LNCAP (cell line): ENCODE results near the gene RRP1B.
A peak's percentile ranks its signal among the peaks of the same experiment; 100 is the strongest.

Source experiments
- TF ChIP-seq, protein P1 (sequence below): fragments of 450-650 bp; IDR thresholded peaks from 2 replicates; pipeline ENCODE4 v1.5.1; 2017; ENCODE audit warnings: mild to moderate bottlenecking

RRP1B gene, protein sequence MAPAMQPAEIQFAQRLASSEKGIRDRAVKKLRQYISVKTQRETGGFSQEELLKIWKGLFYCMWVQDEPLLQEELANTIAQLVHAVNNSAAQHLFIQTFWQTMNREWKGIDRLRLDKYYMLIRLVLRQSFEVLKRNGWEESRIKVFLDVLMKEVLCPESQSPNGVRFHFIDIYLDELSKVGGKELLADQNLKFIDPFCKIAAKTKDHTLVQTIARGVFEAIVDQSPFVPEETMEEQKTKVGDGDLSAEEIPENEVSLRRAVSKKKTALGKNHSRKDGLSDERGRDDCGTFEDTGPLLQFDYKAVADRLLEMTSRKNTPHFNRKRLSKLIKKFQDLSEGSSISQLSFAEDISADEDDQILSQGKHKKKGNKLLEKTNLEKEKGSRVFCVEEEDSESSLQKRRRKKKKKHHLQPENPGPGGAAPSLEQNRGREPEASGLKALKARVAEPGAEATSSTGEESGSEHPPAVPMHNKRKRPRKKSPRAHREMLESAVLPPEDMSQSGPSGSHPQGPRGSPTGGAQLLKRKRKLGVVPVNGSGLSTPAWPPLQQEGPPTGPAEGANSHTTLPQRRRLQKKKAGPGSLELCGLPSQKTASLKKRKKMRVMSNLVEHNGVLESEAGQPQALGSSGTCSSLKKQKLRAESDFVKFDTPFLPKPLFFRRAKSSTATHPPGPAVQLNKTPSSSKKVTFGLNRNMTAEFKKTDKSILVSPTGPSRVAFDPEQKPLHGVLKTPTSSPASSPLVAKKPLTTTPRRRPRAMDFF

DNA sequence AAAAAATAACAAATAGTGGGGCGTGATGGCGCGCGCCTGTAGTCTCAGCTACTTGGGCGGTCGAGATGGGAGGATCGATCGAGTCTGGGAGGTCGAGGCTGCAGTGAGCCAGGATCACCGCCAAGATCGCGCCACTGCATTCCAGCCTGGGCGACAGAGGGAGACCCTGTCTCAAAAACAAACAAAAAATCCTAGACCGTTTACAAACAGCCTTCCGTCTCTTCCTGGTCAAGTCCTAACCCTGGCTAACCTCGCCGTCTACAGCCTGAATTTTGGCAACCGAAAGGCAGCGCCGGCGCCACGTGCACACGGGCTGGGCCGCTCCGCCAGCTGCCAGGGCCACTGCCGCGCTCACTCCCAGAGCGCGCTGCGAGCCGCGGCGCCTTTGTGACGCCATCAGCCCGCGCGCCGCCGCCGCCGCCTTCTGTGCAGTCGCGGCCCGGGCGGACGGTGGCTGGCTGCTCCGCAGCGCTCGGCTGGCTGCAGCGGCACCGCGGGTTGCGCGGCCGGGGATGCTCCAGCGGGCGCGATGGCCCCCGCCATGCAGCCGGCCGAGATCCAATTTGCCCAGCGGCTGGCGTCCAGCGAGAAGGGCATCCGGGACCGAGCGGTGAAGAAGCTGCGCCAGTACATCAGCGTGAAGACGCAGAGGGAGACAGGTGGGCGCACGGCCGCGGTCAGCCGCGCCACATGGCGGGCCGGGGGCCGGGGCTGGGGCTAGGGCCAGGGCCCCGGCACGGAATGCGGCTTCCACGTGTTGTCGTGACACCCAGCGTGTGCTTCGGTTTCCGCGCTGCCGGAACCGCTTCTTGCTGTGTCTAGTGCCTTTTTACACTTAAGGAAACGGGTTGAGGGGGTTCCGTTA, at the start of gene RRP1B, which contains the start of gene HSF2BP:
Gene RRP1B (plus strand): TSS at position 425 of the 865 bp plus-strand sequence. CDS start 105 bp downstream, at position 530.
Gene HSF2BP (minus strand): TSS at position 353 of the 865 bp plus-strand sequence. CDS start 1,392 bp downstream, outside the sequence.
- TF ChIP-seq, protein P1, sequence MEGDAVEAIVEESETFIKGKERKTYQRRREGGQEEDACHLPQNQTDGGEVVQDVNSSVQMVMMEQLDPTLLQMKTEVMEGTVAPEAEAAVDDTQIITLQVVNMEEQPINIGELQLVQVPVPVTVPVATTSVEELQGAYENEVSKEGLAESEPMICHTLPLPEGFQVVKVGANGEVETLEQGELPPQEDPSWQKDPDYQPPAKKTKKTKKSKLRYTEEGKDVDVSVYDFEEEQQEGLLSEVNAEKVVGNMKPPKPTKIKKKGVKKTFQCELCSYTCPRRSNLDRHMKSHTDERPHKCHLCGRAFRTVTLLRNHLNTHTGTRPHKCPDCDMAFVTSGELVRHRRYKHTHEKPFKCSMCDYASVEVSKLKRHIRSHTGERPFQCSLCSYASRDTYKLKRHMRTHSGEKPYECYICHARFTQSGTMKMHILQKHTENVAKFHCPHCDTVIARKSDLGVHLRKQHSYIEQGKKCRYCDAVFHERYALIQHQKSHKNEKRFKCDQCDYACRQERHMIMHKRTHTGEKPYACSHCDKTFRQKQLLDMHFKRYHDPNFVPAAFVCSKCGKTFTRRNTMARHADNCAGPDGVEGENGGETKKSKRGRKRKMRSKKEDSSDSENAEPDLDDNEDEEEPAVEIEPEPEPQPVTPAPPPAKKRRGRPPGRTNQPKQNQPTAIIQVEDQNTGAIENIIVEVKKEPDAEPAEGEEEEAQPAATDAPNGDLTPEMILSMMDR = no peak

DNA sequence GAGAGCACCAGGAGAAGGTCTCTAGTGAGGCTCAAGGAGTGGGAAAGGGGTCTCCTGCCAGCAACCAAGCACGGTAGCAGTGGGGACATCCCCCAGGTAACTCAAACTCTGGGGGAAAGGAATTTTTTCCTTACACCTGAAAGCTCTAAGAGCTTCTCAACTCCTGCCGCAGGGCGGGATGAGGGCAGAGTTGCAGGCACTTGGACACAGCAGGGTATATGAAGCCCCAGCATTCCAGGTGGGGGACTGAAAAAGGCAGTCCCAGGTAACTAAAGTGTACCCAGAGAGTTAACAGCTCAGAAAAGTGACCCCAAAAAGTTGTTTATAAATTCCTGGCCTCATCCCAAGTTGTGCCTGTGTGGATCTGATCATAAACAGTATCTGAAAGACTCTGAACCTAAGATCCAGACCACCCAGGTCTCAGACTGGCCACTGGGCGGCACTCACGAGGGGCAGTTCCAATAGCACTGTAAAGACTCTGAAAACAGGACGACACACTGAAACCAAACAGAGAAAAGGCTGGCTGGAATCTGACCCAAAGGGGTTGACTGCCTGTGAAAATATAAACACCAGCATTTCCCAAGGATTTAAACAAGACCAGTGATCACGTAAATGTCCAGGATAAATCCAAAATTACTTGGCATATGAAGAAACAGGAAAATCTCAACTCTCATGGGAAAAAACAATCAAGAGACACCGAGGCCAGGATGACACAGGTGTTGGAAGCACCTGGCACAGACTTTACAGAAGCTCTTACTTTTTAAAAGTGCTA, 47.6 kb upstream of the RRP1B start:
- TF ChIP-seq, protein P1 = peak; percentile 70

DNA sequence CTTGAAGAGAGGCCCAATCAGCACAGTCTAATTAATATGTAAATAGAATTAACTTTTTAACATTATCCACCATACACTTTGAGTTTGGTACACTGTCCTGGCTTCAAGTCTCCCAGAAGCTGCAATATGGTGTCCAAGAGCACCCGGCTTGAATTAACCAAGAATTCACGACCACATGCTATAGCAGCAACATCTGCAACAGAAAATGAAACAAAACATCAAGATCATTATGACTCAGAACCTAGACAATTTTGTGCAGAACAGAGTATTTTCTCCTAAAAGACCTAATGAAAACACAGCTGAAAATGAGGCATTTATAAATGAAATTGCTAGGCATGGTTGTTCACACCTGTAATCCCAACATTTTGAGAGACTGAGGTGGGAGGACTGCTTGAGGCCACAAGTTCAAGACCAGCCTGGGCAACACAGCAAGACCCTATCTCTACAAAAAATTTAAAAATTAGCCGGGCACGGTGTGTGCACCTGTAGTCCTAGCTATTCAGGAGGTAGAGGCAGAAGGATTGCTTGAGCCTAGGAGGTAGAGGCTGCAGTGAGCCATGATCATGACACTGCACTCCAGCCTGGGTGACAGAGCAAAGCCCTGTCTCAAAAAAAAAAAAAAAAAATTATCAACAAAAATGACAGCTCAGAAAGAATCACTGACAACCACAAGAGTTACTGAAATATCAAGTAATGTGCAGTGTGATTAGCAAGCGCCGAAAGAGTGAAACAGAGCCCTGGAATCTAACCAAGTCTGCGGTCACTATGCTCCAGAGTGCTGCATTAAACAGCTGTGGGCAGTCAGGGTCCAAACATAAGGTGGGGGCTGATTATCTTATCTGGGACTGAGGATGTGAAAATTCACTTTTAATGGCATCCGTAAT, 45.4 kb upstream of the RRP1B start:
- TF ChIP-seq, protein P1 = no peak

DNA sequence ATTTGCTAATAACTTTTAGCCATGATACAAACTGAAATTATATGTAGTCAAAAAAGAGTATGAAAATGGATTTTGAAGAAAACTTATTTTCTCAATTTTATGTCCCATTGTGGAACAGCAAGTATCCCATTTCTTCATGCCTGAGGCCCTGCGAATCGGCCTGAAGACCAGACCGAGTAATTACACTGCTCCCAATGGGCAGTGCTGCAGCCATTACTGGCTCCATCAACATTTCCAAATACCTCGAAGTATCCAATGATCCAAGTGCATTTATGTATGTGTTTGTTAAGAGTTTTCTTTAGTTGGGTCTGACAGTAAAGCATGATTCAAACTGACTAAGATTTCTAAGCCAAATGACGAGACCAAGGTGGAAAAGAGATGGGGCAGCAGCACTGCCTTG, 44.5 kb upstream of the RRP1B start:
- TF ChIP-seq, protein P1 = no peak

DNA sequence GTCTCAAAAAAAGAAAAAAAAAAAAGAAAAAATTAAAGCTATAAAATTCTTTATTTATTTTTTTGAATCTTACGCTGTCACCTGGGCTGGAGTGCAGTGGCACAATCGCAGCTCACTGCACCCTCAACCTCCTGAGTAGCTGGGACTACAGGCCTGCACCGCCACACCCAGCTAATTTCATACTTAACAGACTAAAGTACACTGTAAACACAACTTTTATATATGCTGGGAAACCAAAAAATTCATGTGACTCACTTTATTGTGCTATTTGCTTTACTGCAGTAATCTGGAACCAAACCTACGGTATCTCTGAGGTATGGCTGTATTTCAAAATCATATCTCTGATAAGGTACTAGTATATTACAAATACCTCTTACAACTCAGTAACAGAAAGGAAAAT, 40.4 kb upstream of the RRP1B start:
- TF ChIP-seq, protein P1 = no peak

DNA sequence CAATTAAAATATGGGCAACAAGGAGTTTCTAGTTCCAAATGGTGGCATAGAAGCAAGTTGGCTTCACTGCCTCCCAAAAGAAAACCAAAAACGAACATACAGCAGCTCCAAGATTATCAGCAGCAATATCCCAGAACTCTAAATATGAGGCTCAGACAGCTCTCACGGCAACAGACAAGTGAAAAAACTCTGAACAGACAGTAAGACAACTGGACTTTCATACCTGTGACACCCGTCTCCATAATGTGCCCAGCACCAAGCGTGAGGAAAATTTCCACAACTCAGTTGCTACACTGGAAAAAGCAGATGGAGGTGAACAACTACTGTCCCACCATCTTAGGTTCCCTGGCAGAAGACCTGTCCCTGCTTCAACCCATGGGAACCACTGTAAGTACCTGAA, 40.0 kb upstream of the RRP1B start:
- TF ChIP-seq, protein P1 = no peak
